DOHH2 (cell line): ENCODE results near the gene TPGS2.

Experiments
- CTCF ChIP-seq: fragments of 200-600 bp; sonication (generic); IDR thresholded peaks from one replicate; pipeline ENCODE4 v1.5.1; 2014; ENCODE audit warnings: antibody characterized with exemption, mild to moderate bottlenecking, low read depth, low read length; ENCODE audit not compliant: poor library complexity, severe bottlenecking
- EZH2phosphoT487 ChIP-seq: fragments of 200-600 bp; sonication (generic); IDR thresholded peaks from 2 replicates; pipeline ENCODE4 v1.6.1; 2017; ENCODE audit warnings: borderline replicate concordance, mild to moderate bottlenecking, antibody characterized with exemption, low read length, moderate library complexity, mixed read lengths

DNA sequence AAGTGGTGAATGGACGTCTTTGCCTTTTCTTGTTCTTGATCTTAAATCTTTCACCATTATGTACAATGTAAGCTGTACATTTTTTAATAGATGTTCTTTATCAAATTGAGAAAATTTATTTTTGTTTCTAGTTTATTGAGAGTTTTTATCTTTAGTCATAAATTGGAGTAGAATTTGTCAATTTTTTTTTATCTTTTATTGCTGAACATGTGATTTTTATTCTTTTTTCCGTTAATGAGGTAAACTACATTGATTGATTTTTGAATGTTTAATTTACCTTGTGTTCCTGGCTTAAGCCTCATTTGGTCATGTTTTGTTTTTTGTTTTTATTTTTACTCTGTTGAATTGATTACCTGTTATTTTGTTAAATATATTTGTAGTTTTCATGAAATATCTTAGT is 19.8 kb upstream of the TPGS2 start:
- TF ChIP-seq CTCF, result no peak
- no peak for TF ChIP-seq EZH2phosphoT487
